Skin epidermis (tissue), 12 donors: Measurements from ENCODE around the gene TOMM70.
A peak's percentile ranks its signal among the peaks of the same experiment; 100 is the strongest.
"Not testable (repeated sequence)": the region's sequence is repeated elsewhere in the genome, so short reads cannot be mapped to it uniquely, and the experiment has no call there.

Experiments
- H3K27ac ChIP-seq, 21 experiments: fragments of 200-600 bp; sonication (generic) in 11 of 21; one replicate each; pipeline ENCODE4 v1.5.0; 2020; ENCODE audit warnings: mild to moderate bottlenecking in 3 of 21, inconsistent platforms in 2 of 21, moderate library complexity in 2 of 21
- H3K4me3 ChIP-seq, 7 experiments: fragments of 200-600 bp; sonication (generic) in 2 of 7; one replicate each; pipeline ENCODE4 v1.5.0; 2020; ENCODE audit warnings: inconsistent platforms in 2 of 7, mild to moderate bottlenecking in 2 of 7, moderate library complexity in 1 of 7

The TOMM70 gene

DNA sequence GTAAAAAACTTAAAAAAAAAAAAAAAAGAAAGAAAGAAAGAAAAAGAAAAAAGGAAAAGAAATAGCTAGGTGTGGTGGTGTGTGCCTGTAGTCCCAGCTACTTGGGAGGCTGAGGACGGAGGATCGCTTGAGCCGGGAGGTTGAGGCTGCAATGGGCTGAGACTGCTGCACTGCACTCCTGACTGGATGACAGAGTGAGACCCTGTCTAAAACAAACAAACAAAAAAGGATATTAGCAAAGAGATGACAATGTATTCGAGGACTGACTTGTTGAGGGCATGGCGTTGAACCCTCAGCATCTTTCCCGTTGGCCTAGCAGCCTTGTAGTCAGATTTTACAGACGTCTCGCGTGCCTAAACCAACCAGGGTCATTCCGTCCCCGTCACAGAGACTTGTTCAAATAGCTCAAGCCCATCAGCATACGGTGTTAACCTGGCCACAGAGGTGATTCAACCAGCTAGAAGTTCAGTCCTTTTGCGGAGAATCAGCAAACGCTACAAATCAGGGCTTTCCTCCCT lies 66.9 kb downstream of the TOMM70 start:
- peak overlapping the region; percentile 40 to 92 (median 69) for H3K4me3 ChIP-seq
- H3K27ac ChIP-seq: peak overlapping the region in 20 of 21 experiments; percentile 45 to 93 (median 78)

DNA sequence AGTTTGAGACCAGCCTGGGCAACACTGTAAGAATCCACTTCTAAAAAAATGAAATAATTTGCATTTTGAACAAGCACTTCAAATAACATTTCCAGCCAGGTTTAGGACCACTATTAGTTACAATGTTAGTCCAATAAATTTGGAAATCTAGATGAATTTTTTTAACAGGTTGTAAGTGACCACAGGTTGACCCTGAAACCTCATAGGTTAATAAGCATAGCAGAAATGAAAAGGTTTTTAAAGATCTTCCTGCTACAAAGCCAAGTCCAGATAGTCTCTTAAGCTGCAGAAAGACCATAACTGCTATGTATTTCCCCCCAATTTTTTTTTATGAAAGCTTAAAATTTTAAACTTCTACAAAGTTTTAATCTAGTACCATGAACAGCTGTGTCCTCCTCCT lies 67.8 kb downstream of the TOMM70 start:
- Histone ChIP-seq H3K4me3 (no peak overlapping the region), H3K27ac (no peak overlapping the region)

DNA sequence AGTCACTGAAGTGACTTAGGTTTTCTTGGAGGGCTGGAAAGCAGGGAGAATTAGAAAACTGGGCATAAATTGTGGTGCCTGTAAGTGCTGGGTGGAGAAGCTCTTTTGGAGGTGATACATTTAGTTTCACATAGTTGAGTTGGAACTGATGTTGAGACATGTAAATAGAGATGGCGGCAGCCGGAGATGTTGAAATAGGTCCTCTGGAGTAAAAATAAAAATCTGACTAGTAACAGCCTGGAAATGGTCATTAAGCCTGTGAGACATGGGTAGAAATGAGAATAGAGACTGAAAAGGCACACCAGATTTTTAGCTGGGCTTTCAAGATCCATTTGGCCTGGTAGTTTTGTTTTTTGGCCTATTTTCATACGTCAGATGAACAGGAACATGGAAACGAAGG lies 69.2 kb downstream of the TOMM70 start:
- Histone ChIP-seq H3K27ac (no peak overlapping the region), H3K4me3 (no peak overlapping the region)

DNA sequence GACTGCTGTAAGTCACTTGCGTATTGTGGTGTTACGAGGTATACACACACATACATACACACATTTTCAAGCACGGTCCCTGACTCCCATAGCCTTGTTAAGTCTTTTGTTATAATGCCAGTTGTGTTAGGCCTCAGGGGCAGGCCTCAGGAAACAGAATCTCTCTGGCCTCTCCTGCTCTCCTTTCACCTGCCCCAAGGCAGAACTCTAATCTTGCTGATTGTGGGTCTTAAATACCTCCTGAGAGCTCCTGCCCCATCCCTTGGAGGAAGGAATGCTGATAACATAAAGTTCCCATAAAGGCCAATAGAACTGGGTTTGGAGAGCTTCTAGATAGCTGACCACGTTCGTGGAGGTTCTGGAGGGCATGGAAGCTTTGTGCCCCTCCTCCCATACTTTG lies 70.2 kb downstream of the TOMM70 start:
- Histone ChIP-seq H3K27ac (no peak overlapping the region), H3K4me3 (no peak overlapping the region)

DNA sequence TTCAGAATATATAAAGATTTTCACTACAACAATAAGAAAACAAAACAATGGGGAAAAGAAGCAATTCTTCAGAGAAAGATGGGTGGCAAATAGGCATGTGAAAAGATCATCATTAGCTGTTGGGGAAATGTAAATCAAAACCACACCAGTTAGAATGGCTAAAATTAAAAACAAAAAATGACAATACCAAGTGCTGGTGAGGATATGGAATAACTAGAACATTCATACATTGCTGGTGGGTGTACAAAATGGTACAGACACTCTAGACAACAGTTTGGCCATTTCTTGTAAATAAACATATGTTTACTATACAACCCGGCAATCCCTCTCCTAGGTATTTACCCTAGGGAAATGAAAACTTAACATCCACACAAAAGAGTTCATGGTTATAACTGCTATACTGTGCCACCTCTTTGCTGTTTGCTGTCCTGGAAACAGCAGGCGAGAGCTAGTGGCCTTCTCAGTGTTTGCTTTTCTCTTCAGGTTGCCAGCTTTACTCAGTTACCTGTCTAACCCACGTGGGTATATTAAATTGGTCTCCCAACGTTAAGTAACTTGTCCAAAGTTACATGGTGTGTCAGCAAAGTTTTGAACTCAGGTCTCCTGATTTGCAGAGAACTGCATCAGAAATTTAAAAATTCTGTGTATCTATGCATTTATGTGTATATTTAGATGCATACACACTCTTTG lies 70.9 kb downstream of the TOMM70 start:
- no peak overlapping the region for H3K27ac ChIP-seq
- no peak overlapping the region for H3K4me3 ChIP-seq

DNA sequence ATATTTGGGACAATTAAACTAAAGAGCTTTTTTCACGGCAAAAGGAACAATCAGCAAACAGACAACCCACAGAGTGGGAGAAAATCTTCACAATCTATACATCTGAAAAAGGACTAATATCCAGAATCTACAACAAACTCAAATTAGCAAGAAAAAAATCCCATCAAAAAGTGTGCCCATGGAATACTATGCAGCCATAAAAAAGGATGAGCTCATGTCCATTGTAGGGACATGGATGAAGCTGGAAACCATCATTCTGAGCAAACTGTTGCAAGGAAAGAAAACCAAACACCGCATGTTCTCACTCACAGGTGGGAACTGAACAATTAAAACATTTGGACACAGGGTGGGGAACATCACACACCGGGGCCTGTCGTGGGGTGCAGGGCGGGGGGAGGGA lies 73.5 kb downstream of the TOMM70 start:
- not testable (repeated sequence) for H3K4me3 ChIP-seq, H3K27ac ChIP-seq

DNA sequence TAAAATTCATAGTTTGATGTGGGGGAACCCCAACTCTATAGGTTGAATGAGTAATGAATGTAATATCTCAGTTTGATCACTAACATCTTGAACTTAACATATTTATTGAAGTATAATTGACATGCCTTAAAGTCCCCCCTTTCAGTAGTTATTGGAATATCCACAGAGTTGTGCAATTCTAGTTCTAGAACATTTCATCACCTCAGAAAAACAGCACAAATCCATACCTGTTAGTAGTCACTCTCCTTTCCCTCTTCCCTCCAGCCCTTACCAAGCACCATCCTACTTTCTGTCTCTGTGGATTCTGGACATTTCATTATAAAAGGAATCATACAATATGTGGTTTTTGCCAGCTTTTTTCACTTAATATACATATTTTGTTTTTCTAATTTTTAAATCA lies 75.1 kb downstream of the TOMM70 start:
- H3K27ac ChIP-seq: no peak overlapping the region
- no peak overlapping the region for H3K4me3 ChIP-seq

DNA sequence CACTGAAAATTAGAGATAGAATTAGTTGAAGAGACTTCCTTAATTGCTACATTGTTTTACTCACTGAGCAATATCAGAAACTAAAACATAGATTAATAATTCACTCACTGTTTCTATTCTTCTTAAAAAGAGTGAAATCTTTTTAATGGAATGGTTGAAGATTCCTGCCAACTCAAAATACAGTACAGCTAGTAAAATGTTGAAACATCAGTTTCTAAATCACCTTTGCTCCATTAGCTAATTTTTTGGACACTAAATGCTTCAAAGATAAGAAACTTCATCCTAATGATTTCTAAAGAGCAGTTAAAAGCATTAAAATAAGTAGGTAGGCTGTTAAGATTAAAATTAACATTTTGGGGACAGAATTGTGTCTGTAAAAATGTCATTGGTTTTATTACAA lies 76.8 kb downstream of the TOMM70 start:
- Histone ChIP-seq H3K4me3 (no peak overlapping the region), H3K27ac (no peak overlapping the region)

DNA sequence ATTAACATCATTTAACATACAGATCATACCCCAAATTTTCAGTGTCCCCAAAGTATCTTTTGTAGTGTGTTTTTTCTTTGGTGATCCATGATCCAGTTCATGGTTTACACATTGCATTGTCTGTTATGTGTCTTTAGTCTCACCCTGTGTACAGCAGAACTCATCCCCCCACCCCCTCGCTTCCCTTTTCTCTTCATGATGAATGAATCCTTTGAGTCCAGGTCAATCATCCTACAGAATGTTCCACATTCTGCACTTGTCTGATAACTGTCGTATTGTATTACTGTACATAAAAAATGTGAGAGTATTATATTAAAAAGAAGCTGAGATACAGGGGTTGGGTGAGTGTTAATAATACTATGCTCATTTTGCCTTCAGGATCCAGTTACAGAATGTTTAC lies 80.9 kb downstream of the TOMM70 start:
- Histone ChIP-seq H3K27ac (no peak overlapping the region), H3K4me3 (no peak overlapping the region)

DNA sequence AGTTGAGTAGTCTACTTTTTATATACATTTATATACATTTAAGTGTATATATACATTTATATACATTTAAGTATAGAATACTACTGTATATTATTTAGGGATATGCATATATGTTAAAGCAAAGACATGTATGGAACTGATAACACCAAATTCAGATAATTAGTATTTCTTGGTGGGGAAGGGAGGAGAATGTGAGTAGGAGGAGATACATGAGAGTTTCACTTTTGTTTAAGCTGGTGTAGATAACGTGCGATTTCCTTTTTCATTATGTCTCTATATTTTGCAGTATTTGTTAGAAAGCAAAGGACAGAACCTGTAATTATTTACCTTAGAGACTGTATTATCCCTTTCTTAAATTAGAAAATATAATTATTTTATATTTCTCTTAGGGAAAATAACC lies 83.0 kb downstream of the TOMM70 start:
- H3K4me3 ChIP-seq: no peak overlapping the region
- H3K27ac ChIP-seq: no peak overlapping the region

DNA sequence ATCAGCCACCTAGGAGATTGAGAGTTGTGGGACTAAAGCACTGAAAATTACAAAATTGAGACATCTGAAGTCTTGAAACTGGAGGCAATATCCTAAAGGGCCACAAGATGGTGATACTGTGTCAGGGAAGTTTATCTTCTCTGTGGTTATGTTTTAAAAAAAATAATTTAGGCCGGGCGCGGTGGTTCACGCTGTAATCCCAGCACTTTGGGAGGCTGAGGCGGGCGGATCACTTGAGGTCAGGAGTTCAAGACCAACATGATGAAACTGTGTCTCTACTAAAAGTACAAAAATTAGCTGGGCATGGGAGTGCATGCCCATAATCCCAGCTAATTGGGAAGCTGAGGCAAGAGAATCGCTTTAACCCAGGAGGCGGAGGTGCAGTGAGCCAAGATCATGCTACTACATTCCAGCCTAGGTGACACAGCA lies 84.2 kb downstream of the TOMM70 start:
- no peak overlapping the region for H3K4me3 ChIP-seq
- peak overlapping the region in 1 of 21 experiments; percentile 6 for H3K27ac ChIP-seq
